ES-I3 (cell line): ENCODE measurements around the gene CUZD1.

Experiments used
- H3K36me3 ChIP-seq: 2 replicates; pipeline ENCODE4 v1.6.1; 2013; ENCODE audit warnings: mild to moderate bottlenecking, low read length, control low read depth, moderate library complexity; ENCODE audit not compliant: insufficient read depth
- H3K4me1 ChIP-seq: 2 replicates; pipeline ENCODE4 v1.6.1; 2013; ENCODE audit warnings: mild to moderate bottlenecking, control low read depth, low read length; ENCODE audit not compliant: insufficient read depth
- H3K9ac ChIP-seq: 2 replicates; pipeline ENCODE4 v1.6.1; 2013; ENCODE audit warnings: low read depth, mild to moderate bottlenecking, low read length, moderate library complexity
- H3K9me3 ChIP-seq: 2 replicates; pipeline ENCODE4 v1.6.1; 2013; ENCODE audit warnings: mild to moderate bottlenecking, low read length, moderate library complexity; ENCODE audit not compliant: control insufficient read depth, insufficient read depth

Gene CUZD1

GRCh38 chr10:122814493-122814892 is 31.2 kb downstream of the CUZD1 start:
- Histone ChIP-seq H3K9ac (no peak overlapping the region), H3K4me1 (no peaks in the 10 kb centered on the region), H3K9me3 (no peaks in the 10 kb centered on the region), H3K36me3 (no peaks in the 10 kb centered on the region)

- no peak overlapping the region for H3K9ac ChIP-seq
- H3K36me3 ChIP-seq: no peaks in the 10 kb centered on the region
- no peaks in the 10 kb centered on the region for H3K9me3 ChIP-seq
- no peaks in the 10 kb centered on the region for H3K4me1 ChIP-seq
Observed at GRCh38 chr10:122812751-122813150, 32.9 kb downstream of the CUZD1 start.

- Histone ChIP-seq H3K36me3 (no peaks in the 10 kb centered on the region), H3K4me1 (no peaks in the 10 kb centered on the region), H3K9me3 (no peaks in the 10 kb centered on the region), H3K9ac (no peak overlapping the region)
Observed at GRCh38 chr10:122802282-122802681, 43.4 kb downstream of the CUZD1 start.

- H3K4me1 ChIP-seq: no peaks in the 10 kb centered on the region
- no peak overlapping the region for H3K9ac ChIP-seq
- H3K36me3 ChIP-seq: no peaks in the 10 kb centered on the region
- no peaks in the 10 kb centered on the region; the same call in 1 of the 2 replicates for H3K9me3 ChIP-seq
Observed at GRCh38 chr10:122798704-122799231, 46.9 kb downstream of the CUZD1 start.

- H3K4me1 ChIP-seq: no peaks in the 10 kb centered on the region
- H3K9ac ChIP-seq: no peak overlapping the region
- H3K36me3 ChIP-seq: no peaks in the 10 kb centered on the region
- no peaks in the 10 kb centered on the region; the same call in 1 of the 2 replicates for H3K9me3 ChIP-seq
Observed at GRCh38 chr10:122796796-122797195, 48.9 kb downstream of the CUZD1 start.

GRCh38 chr10:122795924-122796323 is 49.7 kb downstream of the CUZD1 start:
- no peak overlapping the region for H3K9ac ChIP-seq
- H3K9me3 ChIP-seq: no peaks in the 10 kb centered on the region; the same call in 1 of the 2 replicates
- no peaks in the 10 kb centered on the region for H3K36me3 ChIP-seq
- H3K4me1 ChIP-seq: no peaks in the 10 kb centered on the region

- Histone ChIP-seq H3K36me3 (no peaks in the 10 kb centered on the region), H3K4me1 (no peaks in the 10 kb centered on the region), H3K9me3 (no peaks in the 10 kb centered on the region), H3K9ac (no peak overlapping the region)
Observed at GRCh38 chr10:122786269-122786668, 59.4 kb downstream of the CUZD1 start.

- H3K36me3 ChIP-seq: no peaks in the 10 kb centered on the region
- no peaks in the 10 kb centered on the region for H3K9me3 ChIP-seq
- H3K9ac ChIP-seq: no peak overlapping the region
- H3K4me1 ChIP-seq: peaks cover 10% of the 10 kb centered on the region
Observed at GRCh38 chr10:122782911-122783310, 62.7 kb downstream of the CUZD1 start.
